Skeletal muscle satellite cell (primary cell): ENCODE measurements around the gene LMNTD1.

Experiments used
- H3K27me3 ChIP-seq: 2 replicates; pipeline ENCODE4 v1.7.0; 2013; ENCODE audit warnings: low read length; ENCODE audit not compliant: control insufficient read depth, insufficient read depth
- H3K36me3 ChIP-seq: 2 replicates; pipeline ENCODE4 v1.7.0; 2013; ENCODE audit warnings: mild to moderate bottlenecking, control low read depth, low read length; ENCODE audit not compliant: insufficient read depth
- H3K4me1 ChIP-seq: 2 replicates; pipeline ENCODE4 v1.7.0; 2013; ENCODE audit warnings: low read length; ENCODE audit not compliant: control insufficient read depth, insufficient read depth
- H3K4me2 ChIP-seq: 2 replicates; pipeline ENCODE4 v1.7.0; 2013; ENCODE audit warnings: mild to moderate bottlenecking, low read length
- H3K4me3 ChIP-seq: 2 replicates; pipeline ENCODE4 v1.7.0; 2013; ENCODE audit warnings: low read length
- H3K9ac ChIP-seq: 2 replicates; pipeline ENCODE4 v1.7.0; 2013; ENCODE audit warnings: mild to moderate bottlenecking, low read depth, low read length, moderate library complexity
- H3K9me3 ChIP-seq: replicated peaks from 2 replicates; pipeline ENCODE4 v1.7.0; 2013; ENCODE audit warnings: mild to moderate bottlenecking, control low read depth, low read length

The LMNTD1 gene

DNA sequence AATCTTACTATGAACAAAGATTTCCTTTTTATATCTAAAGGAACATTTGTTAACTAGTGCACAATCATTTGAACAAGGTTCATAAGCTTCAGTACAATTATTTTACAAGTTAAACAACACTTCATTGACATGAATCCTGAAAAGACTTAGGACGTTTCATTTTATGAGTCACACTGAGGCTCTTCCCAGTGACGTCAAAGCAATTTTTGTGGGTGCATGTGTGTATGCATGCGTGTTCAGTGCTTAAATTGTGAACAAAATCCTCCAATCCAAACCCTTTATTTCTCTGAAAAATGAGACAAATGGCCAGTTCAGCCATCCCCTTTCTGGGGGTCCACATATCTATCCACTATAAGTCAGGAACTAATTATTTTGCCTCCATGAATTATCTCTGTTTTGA is 2.9 kb downstream of the LMNTD1 start:
- Histone ChIP-seq H3K27me3 (no peaks in the 10 kb centered on the region), H3K4me2 (no peak overlapping the region), H3K4me3 (no peak overlapping the region), H3K9ac (no peak overlapping the region), H3K4me1 (peaks cover 7% of the 10 kb centered on the region), H3K36me3 (no peaks in the 10 kb centered on the region), H3K9me3 (no peaks in the 10 kb centered on the region)

DNA sequence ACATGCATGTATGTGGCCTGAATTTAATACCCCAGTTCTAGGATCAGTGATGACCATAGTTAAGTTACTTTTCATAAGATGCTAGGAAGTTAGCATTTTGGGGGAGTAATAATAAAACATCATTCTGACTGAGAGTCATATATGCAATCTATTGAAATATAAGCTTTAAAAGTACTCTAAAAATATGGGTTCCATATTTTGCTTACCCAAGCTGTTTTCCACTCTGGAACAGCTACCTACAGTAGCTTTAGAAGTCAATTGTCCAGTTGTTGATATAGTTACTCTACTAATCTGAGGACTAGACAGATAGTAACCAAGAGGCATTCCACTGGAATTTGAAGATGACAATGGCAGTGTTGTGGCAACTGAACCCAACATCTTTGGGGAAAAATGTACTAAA is 4.0 kb downstream of the LMNTD1 start:
- H3K9ac ChIP-seq: no peak overlapping the region
- H3K27me3 ChIP-seq: no peaks in the 10 kb centered on the region
- no peak overlapping the region for H3K4me2 ChIP-seq
- no peaks in the 10 kb centered on the region for H3K36me3 ChIP-seq
- H3K4me3 ChIP-seq: no peak overlapping the region
- H3K9me3 ChIP-seq: no peaks in the 10 kb centered on the region
- H3K4me1 ChIP-seq: peaks cover 7% of the 10 kb centered on the region

DNA sequence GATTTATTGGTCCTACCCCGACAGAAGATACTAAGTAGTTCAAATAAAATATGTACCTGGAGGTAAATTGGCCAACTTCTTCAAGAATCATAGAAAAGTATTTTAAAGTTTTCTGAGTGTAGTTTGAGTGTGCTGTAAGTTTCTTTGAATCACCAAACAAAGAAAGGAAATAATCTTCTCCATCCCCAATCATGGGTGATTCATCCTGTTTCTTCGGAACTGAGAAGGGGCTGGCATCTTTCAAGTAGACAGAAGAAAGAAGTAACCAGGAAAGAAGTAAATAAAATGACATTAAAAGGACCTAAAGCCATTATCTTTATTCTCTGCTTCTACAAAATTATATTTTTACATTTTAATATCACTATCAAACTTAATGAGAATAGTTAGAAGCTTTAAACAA is 6.8 kb downstream of the LMNTD1 start:
- H3K27me3 ChIP-seq: no peaks in the 10 kb centered on the region
- H3K9ac ChIP-seq: no peak overlapping the region
- no peaks in the 10 kb centered on the region for H3K36me3 ChIP-seq

DNA sequence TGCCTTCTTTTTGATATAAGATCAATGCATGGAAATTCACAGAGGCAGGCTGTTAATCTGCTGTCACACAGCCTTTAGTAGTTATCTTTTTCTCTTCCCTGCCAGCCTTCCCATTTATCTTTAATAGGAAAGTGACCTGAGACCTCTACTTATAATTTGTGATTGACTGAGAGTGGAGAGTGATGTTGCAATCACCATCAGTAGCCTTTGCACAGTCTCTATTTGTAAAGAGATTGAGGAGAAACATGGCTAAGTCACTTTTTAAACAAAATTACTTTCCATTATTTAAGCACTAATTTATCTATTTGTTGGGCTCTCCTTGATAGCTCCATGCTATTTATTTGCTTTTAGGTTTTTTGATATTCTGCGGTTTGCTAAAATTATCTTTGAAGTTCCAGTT is 19.9 kb downstream of the LMNTD1 start:
- Histone ChIP-seq H3K9ac (no peak overlapping the region), H3K9me3 (no peaks in the 10 kb centered on the region), H3K4me3 (no peak overlapping the region)

More for the DNA sequence above, 6.8 kb downstream of the LMNTD1 start:
- Histone ChIP-seq H3K4me3 (no peak overlapping the region), H3K4me2 (no peak overlapping the region), H3K4me1 (no peaks in the 10 kb centered on the region), H3K9me3 (no peaks in the 10 kb centered on the region)

DNA sequence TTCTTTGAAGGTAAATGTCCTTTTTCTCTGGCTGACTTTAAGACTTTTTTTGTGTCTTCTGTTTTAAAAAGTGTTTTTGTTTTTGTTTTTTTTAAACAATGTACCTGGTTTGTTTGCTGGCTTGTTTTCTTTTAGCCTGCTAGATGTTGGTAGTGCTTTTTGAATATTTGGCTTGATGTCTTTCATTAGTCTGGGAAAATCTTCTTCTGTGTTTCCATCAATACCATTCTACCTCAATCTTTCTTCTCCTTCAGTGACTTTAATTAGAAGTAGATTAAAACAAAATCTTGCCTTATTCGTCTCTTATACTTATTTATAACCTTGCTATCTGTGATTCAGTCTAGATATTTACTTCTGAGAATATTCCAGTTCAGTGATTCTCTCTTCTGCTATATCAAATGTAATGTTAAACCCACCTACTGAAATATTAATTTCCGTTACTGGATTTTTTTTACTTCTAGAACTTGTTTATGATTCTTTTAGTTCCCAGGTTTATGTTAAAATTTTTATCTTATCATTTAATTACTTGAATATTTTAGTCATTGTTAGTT is 21.5 kb downstream of the LMNTD1 start:
- Histone ChIP-seq H3K27me3 (no peaks in the 10 kb centered on the region), H3K4me3 (no peak overlapping the region), H3K4me2 (no peak overlapping the region), H3K4me1 (no peaks in the 10 kb centered on the region), H3K9ac (no peak overlapping the region), H3K9me3 (no peaks in the 10 kb centered on the region), H3K36me3 (no peaks in the 10 kb centered on the region)

More for the DNA sequence above, 19.9 kb downstream of the LMNTD1 start:
- Histone ChIP-seq H3K4me1 (no peaks in the 10 kb centered on the region), H3K4me2 (no peak overlapping the region), H3K36me3 (no peaks in the 10 kb centered on the region), H3K27me3 (no peaks in the 10 kb centered on the region)

DNA sequence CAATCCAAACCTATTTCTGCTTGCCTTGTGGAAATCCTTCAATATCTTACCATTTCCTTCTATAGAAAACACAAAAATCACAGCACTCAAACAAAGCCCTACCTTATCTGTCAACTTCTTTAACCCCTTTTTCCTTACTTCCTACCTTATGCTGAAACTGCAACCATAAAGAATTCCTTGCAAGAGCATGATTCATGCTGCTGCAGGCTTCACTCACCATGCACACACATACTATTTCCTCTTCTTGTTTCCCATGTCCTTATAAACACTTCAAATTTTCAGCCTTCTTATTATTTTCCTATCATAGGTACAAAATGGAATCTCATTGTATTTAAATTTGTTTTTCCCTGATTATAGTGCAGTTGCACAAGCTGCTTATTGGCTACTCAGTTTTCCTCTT is 23.3 kb downstream of the LMNTD1 start:
- no peaks in the 10 kb centered on the region for H3K9me3 ChIP-seq
- no peak overlapping the region for H3K4me2 ChIP-seq
- no peaks in the 10 kb centered on the region for H3K27me3 ChIP-seq
- H3K4me1 ChIP-seq: no peaks in the 10 kb centered on the region
- no peaks in the 10 kb centered on the region for H3K36me3 ChIP-seq
- H3K9ac ChIP-seq: no peak overlapping the region
- H3K4me3 ChIP-seq: no peak overlapping the region

DNA sequence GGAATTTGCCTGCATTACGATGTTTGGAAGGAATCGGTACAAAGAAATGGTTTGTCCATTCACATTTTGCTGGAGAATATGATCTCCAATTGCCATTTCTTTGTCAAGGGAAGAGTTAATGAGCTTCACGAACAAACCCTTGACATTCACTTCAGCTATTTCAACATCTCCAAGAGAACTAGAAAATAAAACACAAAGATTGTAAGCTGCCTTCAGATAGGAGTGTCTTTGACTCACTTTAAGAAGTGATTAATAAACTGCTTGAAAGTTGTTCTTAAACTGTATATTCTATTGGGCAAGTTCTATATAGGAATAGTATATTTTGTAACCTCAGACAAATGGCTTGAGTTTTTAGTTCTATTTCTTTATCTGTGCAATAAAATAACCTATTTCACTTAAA is 26.3 kb downstream of the LMNTD1 start:
- Histone ChIP-seq H3K9ac (no peak overlapping the region), H3K9me3 (no peaks in the 10 kb centered on the region), H3K4me1 (no peaks in the 10 kb centered on the region), H3K27me3 (no peaks in the 10 kb centered on the region), H3K36me3 (no peaks in the 10 kb centered on the region), H3K4me2 (no peak overlapping the region), H3K4me3 (no peak overlapping the region)

DNA sequence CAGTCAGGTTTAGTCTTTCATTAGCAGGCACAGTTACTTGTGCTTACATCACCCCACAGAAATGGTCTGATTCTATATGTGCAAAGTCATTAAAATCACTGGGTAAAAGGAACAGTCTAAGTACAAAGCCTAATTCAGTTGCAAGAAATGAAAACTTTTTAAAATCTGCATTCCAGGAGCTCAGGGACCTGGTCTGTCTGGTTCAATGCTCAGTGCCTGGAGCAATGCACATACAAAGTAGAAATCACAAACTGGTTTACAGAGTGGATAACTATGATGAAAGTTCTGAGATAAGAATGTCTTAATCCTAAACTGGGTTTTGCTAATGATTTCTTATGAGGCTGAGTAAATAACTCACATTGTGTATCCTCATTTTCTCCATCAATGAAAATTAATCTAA is 28.7 kb downstream of the LMNTD1 start:
- no peaks in the 10 kb centered on the region for H3K9me3 ChIP-seq
- no peaks in the 10 kb centered on the region for H3K36me3 ChIP-seq
- H3K9ac ChIP-seq: no peak overlapping the region
- H3K4me1 ChIP-seq: no peaks in the 10 kb centered on the region
- no peak overlapping the region for H3K4me3 ChIP-seq
- no peaks in the 10 kb centered on the region for H3K27me3 ChIP-seq
- H3K4me2 ChIP-seq: no peak overlapping the region

DNA sequence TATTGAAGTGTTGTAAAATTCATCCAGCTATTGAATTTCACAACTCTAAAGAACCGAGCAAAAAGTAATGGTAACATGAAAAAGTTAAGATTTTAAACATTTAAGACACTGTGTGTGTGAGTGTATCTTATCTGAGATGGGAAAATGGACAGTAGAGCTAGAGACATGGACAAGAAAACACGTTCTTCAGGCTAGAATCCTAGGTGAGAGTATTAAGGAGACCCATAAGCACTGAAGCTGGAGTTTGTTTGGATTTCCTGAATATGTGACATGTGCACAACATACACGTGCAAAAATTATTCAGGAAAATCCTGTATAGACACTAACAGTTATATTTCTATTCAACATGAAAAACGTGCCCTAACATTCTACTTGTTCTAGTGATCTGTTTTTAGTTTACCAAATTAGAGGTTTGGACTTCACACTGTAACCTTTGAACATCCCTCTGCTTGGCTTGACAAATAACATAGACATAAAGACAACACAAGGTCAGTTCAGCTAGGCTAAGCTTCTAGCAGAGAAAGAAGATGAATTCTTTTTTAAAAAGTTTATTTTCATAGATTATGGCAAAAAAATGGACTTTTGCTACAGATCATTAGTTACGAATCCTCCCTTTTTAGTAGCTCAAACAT is 31.3 kb downstream of the LMNTD1 start:
- no peak overlapping the region for H3K4me2 ChIP-seq
- H3K4me3 ChIP-seq: no peak overlapping the region
- no peak overlapping the region for H3K9ac ChIP-seq
- H3K36me3 ChIP-seq: no peaks in the 10 kb centered on the region
- H3K9me3 ChIP-seq: no peaks in the 10 kb centered on the region
- no peaks in the 10 kb centered on the region for H3K4me1 ChIP-seq
- no peaks in the 10 kb centered on the region for H3K27me3 ChIP-seq

DNA sequence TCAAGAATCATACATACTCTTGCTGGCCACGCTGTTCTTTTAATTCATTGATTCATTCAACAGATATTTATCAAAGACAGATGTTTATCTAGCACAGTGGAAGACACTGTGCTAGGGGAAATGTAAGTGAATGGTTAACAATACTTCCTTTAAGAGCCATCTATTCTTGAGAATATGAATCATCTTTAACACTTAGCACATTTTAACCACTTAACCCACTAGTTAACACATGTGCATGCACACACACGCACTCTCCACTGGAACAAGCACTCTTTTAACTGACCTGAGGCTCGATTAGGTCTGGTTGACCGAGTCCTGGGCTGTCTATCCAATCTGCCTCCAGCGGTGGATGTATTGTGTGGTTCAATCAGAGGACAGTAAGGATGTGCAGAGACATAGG is 34.6 kb downstream of the LMNTD1 start:
- Histone ChIP-seq H3K9ac (no peak overlapping the region), H3K36me3 (no peaks in the 10 kb centered on the region), H3K4me2 (no peak overlapping the region), H3K4me3 (no peak overlapping the region), H3K27me3 (no peaks in the 10 kb centered on the region), H3K4me1 (no peaks in the 10 kb centered on the region), H3K9me3 (no peaks in the 10 kb centered on the region)

DNA sequence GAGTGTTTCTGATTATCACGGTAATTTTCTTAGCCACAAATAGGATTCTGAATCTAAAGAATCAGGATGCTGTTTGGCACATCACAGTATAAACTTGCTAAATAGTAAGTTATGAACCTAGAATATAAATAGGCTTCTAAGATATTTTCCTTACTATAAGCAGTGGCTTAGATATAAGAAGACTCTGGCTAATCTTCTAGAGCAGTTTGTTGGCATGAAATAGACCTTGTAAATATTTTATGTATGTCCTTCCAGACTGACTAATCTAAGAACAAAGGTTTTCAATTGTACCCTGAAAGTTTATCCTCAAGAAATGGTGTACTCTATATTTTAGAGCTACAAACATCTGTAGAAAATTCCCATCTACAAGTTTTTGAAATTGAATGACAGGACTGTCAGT is 48.3 kb downstream of the LMNTD1 start:
- Histone ChIP-seq H3K4me3 (no peak overlapping the region), H3K9ac (no peak overlapping the region), H3K36me3 (no peaks in the 10 kb centered on the region), H3K4me2 (no peak overlapping the region), H3K4me1 (peaks cover 22% of the 10 kb centered on the region), H3K9me3 (no peaks in the 10 kb centered on the region), H3K27me3 (no peaks in the 10 kb centered on the region)

DNA sequence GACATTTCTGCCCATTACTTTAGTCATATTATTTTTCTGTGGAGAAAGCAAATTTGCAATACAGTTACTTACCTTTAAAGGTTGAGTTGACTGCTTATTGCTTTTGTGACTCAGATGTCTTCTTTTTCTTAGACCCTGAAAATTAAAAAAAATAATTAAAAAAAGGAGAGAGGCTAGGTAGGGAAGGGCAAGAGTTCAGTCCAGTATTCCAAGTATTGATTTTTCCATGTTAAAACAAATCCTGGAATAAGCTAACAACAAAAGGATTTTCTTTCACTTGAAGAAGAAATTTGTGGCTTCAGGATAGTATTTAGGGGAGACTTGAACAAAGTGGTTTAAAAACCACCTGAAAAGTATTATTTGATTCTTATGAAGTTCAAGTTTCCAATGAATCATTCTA is 49.4 kb downstream of the LMNTD1 start:
- H3K9ac ChIP-seq: no peak overlapping the region
- no peak overlapping the region for H3K4me3 ChIP-seq
- H3K4me1 ChIP-seq: peaks cover 22% of the 10 kb centered on the region
- no peaks in the 10 kb centered on the region for H3K36me3 ChIP-seq
- no peak overlapping the region for H3K4me2 ChIP-seq
- H3K27me3 ChIP-seq: no peaks in the 10 kb centered on the region
- no peaks in the 10 kb centered on the region for H3K9me3 ChIP-seq
